Thoracic aorta (tissue), 2 donors: ENCODE data around the gene PPCS. TPM values are rescaled to one million over a fixed set of nuclear protein-coding genes. Genes with fewer than 3 reads are reported as not detected.

Source experiments
- ATAC-seq: fragments of 150-250 bp; one replicate; pipeline ENCODE4 v1.8.0; 2017; ENCODE audit warnings: low read depth; ENCODE audit not compliant: insufficient number of reproducible peaks, low FRiP score
- DNase-seq: peaks from one replicate; pipeline ENCODE4 v3.0.0-alpha.2; 2020; ENCODE audit warnings: low spot score
- H3K27ac ChIP-seq, 2 donors: fragments of 200-600 bp; sonication (generic); 1 replicate in 1 of 2; 2 replicates in 1 of 2; pipeline ENCODE4 v1.5.1; 2016; ENCODE audit warnings: mild to moderate bottlenecking in 2 of 2, moderate library complexity in 2 of 2
- H3K27me3 ChIP-seq: fragments of 200-600 bp; sonication (generic); replicated peaks from 2 replicates; pipeline ENCODE4 v1.6.0; 2016; ENCODE audit warnings: mild to moderate bottlenecking; ENCODE audit not compliant: insufficient read depth
- H3K36me3 ChIP-seq: fragments of 200-600 bp; sonication (generic); one replicate; pipeline ENCODE4 v1.5.1; 2016
- H3K4me1 ChIP-seq, 2 donors: fragments of 200-600 bp; sonication (generic); 1 replicate in 1 of 2; 2 replicates in 1 of 2; pipeline versions ENCODE4 v1.5.1 to v1.6.0; 2016; ENCODE audit warnings: low read depth in 2 of 2, mild to moderate bottlenecking in 1 of 2; ENCODE audit not compliant: control insufficient read depth in 1 of 2
- H3K4me3 ChIP-seq: fragments of 200-600 bp; sonication (generic); 2 replicates; pipeline ENCODE4 v1.5.1; 2016; ENCODE audit warnings: mild to moderate bottlenecking
- H3K9me3 ChIP-seq: fragments of 200-600 bp; sonication (generic); 2 replicates; pipeline ENCODE4 v1.5.1; 2016
- CTCF ChIP-seq: fragments of 200-600 bp; sonication (generic); IDR thresholded peaks from one replicate; pipeline ENCODE4 v1.5.1; 2019; ENCODE audit warnings: antibody characterized with exemption
- total RNA-seq, 2 donors: library from RNA; depleted of rRNA; stranded (reverse); fragments of >200 nt; gene quantifications; one replicate each; pipeline versions ENCODE4 v1.1.0 to v1.2.3, GENCODE V29; 2016

PPCS gene
- total RNA-seq, 2 donors from 2014 or later, result 46.0 to 53.3 TPM

- TF ChIP-seq CTCF, result no peak
- no peak for ATAC-seq
- Histone ChIP-seq H3K36me3 (no peaks in the 10 kb centered on the region), H3K9me3 (no peaks in the 10 kb centered on the region), H3K27me3 (no peaks in the 10 kb centered on the region), H3K4me3 (no peak overlapping the region), H3K4me1 (no peaks in the 10 kb centered on the region), H3K27ac (no peak overlapping the region)
- DNase-seq, result no peak
Measured at GRCh38 chr1:42449256-42449655, 7.1 kb upstream of the PPCS start.

- no peaks in the 10 kb centered on the region for H3K36me3 ChIP-seq
- DNase-seq (no peak), ATAC-seq (no peak)
- H3K4me3 ChIP-seq, result no peak overlapping the region
- H3K9me3 ChIP-seq, result no peaks in the 10 kb centered on the region
- no peaks in the 10 kb centered on the region for H3K4me1 ChIP-seq
- H3K27ac ChIP-seq, result no peak overlapping the region
- H3K27me3 ChIP-seq, result no peaks in the 10 kb centered on the region
- TF ChIP-seq CTCF, result no peak
Measured at GRCh38 chr1:42450061-42450460, 6.3 kb upstream of the PPCS start.

- TF ChIP-seq CTCF, result no peak
- ATAC-seq (no peak), DNase-seq (no peak)
- Histone ChIP-seq H3K27me3 (no peaks in the 10 kb centered on the region), H3K4me3 (no peak overlapping the region), H3K36me3 (peaks cover 5% of the 10 kb centered on the region), H3K27ac (no peak overlapping the region), H3K4me1 (peaks cover 6 to 9% of the 10 kb centered on the region in 2 donors), H3K9me3 (no peaks in the 10 kb centered on the region)
Measured at GRCh38 chr1:42453386-42453785, 3.0 kb upstream of the PPCS start.

- no peak for TF ChIP-seq CTCF
- no peak overlapping the region for H3K27ac ChIP-seq
- H3K4me1 ChIP-seq, result peaks cover 6 to 9% of the 10 kb centered on the region in 2 donors
- H3K9me3 ChIP-seq, result no peaks in the 10 kb centered on the region
- H3K4me3 ChIP-seq, result no peak overlapping the region
- H3K36me3 ChIP-seq, result peaks cover 5% of the 10 kb centered on the region
- DNase-seq (no peak), ATAC-seq (no peak)
- H3K27me3 ChIP-seq, result no peaks in the 10 kb centered on the region
Measured at GRCh38 chr1:42454403-42454802, 1.9 kb upstream of the PPCS start.

- Histone ChIP-seq H3K9me3 (no peaks in the 10 kb centered on the region), H3K4me1 (peaks cover 6 to 9% of the 10 kb centered on the region in 2 donors), H3K27ac (peak overlapping the region; percentile 87 to 88), H3K27me3 (no peaks in the 10 kb centered on the region), H3K4me3 (peak overlapping the region; percentile 93), H3K36me3 (peaks cover 5% of the 10 kb centered on the region)
- ATAC-seq (no peak), DNase-seq (no peak)
- TF ChIP-seq CTCF, result no peak
Measured at GRCh38 chr1:42456754-42457089, 379 bp downstream of the PPCS start.
